ENCODE data around the gene PTPRM. TPM values are rescaled to one million over a fixed set of nuclear protein-coding genes. Genes with fewer than 3 reads are reported as not detected.

PTPRM gene
- polyA plus RNA-seq, 3 donors: 0.04 to 2.1 (median 0.66) TPM

DNA sequence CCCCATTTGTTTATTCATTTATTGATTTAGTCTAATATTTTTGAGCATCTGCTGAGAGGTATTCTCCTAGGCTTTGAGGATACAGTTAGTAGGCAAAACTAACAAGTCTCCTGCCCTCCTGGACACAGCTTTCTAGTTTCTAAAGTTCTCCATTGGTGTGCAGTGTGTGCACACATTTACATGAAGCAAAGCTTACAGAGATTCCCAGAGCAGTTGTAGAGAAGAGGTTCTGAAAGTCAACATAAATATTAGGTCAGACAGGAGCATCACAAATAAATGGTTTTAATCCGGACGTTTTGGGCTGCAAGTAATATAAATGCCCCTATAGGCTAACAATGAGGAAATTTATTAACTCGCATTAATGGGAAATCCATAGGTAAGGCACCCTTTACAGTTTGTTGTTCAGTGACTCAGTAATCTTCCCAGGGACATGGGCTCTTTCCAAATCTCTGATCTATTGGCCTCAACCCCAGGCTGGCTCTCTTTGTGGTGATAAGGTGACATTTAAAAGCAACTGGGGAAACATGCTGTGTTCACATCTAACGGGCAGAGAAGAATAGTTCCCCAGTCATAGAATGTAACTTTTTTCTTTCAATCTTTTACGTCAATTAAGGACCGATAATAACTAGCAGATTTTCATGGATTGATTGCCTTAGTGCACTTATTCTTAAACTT lies 407.2 kb downstream of the PTPRM start:
- TF ChIP-seq, protein P1, sequence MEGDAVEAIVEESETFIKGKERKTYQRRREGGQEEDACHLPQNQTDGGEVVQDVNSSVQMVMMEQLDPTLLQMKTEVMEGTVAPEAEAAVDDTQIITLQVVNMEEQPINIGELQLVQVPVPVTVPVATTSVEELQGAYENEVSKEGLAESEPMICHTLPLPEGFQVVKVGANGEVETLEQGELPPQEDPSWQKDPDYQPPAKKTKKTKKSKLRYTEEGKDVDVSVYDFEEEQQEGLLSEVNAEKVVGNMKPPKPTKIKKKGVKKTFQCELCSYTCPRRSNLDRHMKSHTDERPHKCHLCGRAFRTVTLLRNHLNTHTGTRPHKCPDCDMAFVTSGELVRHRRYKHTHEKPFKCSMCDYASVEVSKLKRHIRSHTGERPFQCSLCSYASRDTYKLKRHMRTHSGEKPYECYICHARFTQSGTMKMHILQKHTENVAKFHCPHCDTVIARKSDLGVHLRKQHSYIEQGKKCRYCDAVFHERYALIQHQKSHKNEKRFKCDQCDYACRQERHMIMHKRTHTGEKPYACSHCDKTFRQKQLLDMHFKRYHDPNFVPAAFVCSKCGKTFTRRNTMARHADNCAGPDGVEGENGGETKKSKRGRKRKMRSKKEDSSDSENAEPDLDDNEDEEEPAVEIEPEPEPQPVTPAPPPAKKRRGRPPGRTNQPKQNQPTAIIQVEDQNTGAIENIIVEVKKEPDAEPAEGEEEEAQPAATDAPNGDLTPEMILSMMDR (IDR thresholded peaks at IDR 0.05): no peak

DNA sequence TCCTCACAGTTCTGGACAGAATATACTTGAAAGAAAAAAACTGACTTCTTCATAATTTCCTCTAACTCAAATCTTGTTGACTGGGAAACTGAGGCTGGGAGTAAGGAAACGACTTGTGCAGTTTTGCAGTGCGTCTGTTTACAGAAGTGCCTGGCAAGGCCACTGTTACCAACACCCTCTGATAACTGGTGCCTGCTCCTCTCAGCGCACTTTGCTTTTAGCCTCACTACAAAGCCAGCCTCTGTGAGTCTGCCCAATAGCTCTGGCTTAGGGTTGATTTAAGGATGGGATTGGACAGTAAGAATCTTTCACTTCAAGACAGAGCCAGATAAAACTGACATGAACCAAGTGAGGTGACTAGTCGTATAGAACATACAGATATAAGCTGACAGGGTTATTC lies 410.8 kb downstream of the PTPRM start:
- Histone ChIP-seq H3K79me2 (ENCODE audit: insufficient read depth, low read length) (no peaks in the 10 kb centered on the region), H3K27ac (ENCODE audit: low read depth in 1 of 2, low read length in 2 of 2) (no peak overlapping the region), H3K9me3 (replicated peaks in 1 of 2; ENCODE audit: control insufficient read depth in 1 of 2, insufficient read depth in 1 of 2, low read length in 2 of 2) (no peaks in the 10 kb centered on the region), H3K4me3 (replicated peaks in 1 of 3; ENCODE audit: low read depth in 2 of 3, low read length in 3 of 3) (no peak overlapping the region), H3K36me3 (replicated peaks in 1 of 2; ENCODE audit: control insufficient read depth in 1 of 2, insufficient read depth in 2 of 2, low read length in 2 of 2) (no peaks in the 10 kb centered on the region), H2AFZ (ENCODE audit: insufficient read depth, low read depth, low read length, poor library complexity, severe bottlenecking) (no peak overlapping the region), H3K27me3 (ENCODE audit: control insufficient read depth in 2 of 2, insufficient read depth in 2 of 2, low read length in 2 of 2) (no peaks in the 10 kb centered on the region), H3K4me1 (ENCODE audit: control insufficient read depth in 1 of 2, insufficient read depth in 2 of 2, low read length in 2 of 2) (no peaks in the 10 kb centered on the region), H3K4me2 (replicated peaks; ENCODE audit: extremely low read depth, low read length, poor library complexity, severe bottlenecking) (no peak overlapping the region), H3K9ac (ENCODE audit: insufficient read depth, low read length, poor library complexity, severe bottlenecking) (no peak overlapping the region), H4K20me1 (ENCODE audit: insufficient read depth, low read length) (no peaks in the 10 kb centered on the region)
- Mint-ChIP-seq H3K27me3 (ENCODE audit: low read depth in 3 of 3) (peaks cover 0 to 1% (median 0%) of the 10 kb centered on the region in 3 donors), H3K4me1 (no peaks in the 10 kb centered on the region), H3K9me3 (peaks cover 0 to 6% (median 3%) of the 10 kb centered on the region in 7 donors), H3K4me3 (no peak overlapping the region), H3K36me3 (no peaks in the 10 kb centered on the region), H3K27ac (no peak overlapping the region)
- TF ChIP-seq, protein P1 (IDR thresholded peaks at IDR 0.05): no peak
- intact Hi-C loops (cut with micrococcal nuclease): no loop called here
- WGBS (ENCODE audit: insufficient coverage): no CpG with 5 or more reads among the region's 4 CpGs
- DNase-seq: no peak

More for the DNA sequence above, 407.2 kb downstream of the PTPRM start:
- Histone ChIP-seq H4K20me1 (ENCODE audit: insufficient read depth, low read length) (no peaks in the 10 kb centered on the region), H3K4me2 (replicated peaks; ENCODE audit: extremely low read depth, low read length, poor library complexity, severe bottlenecking) (no peak overlapping the region), H3K27me3 (ENCODE audit: control insufficient read depth in 2 of 2, insufficient read depth in 2 of 2, low read length in 2 of 2) (no peaks in the 10 kb centered on the region), H3K36me3 (replicated peaks in 1 of 2; ENCODE audit: control insufficient read depth in 1 of 2, insufficient read depth in 2 of 2, low read length in 2 of 2) (no peaks in the 10 kb centered on the region), H3K4me3 (replicated peaks in 1 of 3; ENCODE audit: low read depth in 2 of 3, low read length in 3 of 3) (no peak overlapping the region), H3K27ac (ENCODE audit: low read depth in 1 of 2, low read length in 2 of 2) (no peak overlapping the region), H3K4me1 (ENCODE audit: control insufficient read depth in 1 of 2, insufficient read depth in 2 of 2, low read length in 2 of 2) (no peaks in the 10 kb centered on the region), H2AFZ (ENCODE audit: insufficient read depth, low read depth, low read length, poor library complexity, severe bottlenecking) (no peak overlapping the region), H3K9ac (ENCODE audit: insufficient read depth, low read length, poor library complexity, severe bottlenecking) (no peak overlapping the region), H3K9me3 (replicated peaks in 1 of 2; ENCODE audit: control insufficient read depth in 1 of 2, insufficient read depth in 1 of 2, low read length in 2 of 2) (no peaks in the 10 kb centered on the region), H3K79me2 (ENCODE audit: insufficient read depth, low read length) (no peaks in the 10 kb centered on the region)
- Mint-ChIP-seq H3K36me3 (no peaks in the 10 kb centered on the region), H3K27ac (no peak overlapping the region), H3K27me3 (ENCODE audit: low read depth in 3 of 3) (no peaks in the 10 kb centered on the region), H3K4me3 (no peak overlapping the region), H3K4me1 (no peaks in the 10 kb centered on the region), H3K9me3 (peaks cover 0 to 5% (median 0%) of the 10 kb centered on the region in 7 donors)
- 94% methylated on average over 4 of the region's 6 CpGs for WGBS (ENCODE audit: insufficient coverage)
- intact Hi-C loops (cut with micrococcal nuclease): no loop called here
- DNase-seq: no peak
